HL-60 (cell line): ENCODE data around the gene NTRK2.

Source experiments
- DNase-seq, 2 experiments: peaks; one replicate each; pipeline ENCODE4 v3.0.0-alpha.2; 2010 to 2020; ENCODE audit warnings: low read depth in 1 of 2, low spot score in 1 of 2
- H3K27ac ChIP-seq: fragments of 250-450 bp; sonication (Bioruptor Pico); replicated peaks from 2 replicates; pipeline ENCODE4 v1.5.1; 2020; ENCODE audit warnings: mild to moderate bottlenecking, moderate library complexity
- H3K27me3 ChIP-seq: fragments of 250-450 bp; sonication (Bioruptor Pico); 2 replicates; pipeline ENCODE4 v1.5.1; 2021; ENCODE audit warnings: mild to moderate bottlenecking, moderate library complexity; ENCODE audit not compliant: insufficient read depth, poor library complexity, severe bottlenecking
- H3K4me3 ChIP-seq: replicated peaks from 2 replicates; pipeline ENCODE4 v1.5.1; 2011; ENCODE audit warnings: mild to moderate bottlenecking, control low read depth, low read length; ENCODE audit not compliant: insufficient read depth
- CTCF ChIP-seq: IDR thresholded peaks from one replicate; pipeline ENCODE4 v1.5.1; 2011; ENCODE audit warnings: low read length, control low read depth, inconsistent platforms; ENCODE audit not compliant: insufficient read depth
- GABPA ChIP-seq: IDR thresholded peaks from 2 replicates; pipeline ENCODE4 v1.6.1; 2012; ENCODE audit warnings: low read depth
- POLR2AphosphoS5 ChIP-seq: IDR thresholded peaks from 2 replicates; pipeline ENCODE4 v1.6.1; 2012; ENCODE audit warnings: low read depth
- REST ChIP-seq: IDR thresholded peaks from 2 replicates; pipeline ENCODE4 v1.6.1; 2012; ENCODE audit warnings: low read depth; ENCODE audit not compliant: insufficient replicate concordance
- SPI1 ChIP-seq: IDR thresholded peaks from 2 replicates; pipeline ENCODE4 v1.6.1; 2012; ENCODE audit warnings: low read depth, mild to moderate bottlenecking, borderline replicate concordance

The NTRK2 gene

DNA sequence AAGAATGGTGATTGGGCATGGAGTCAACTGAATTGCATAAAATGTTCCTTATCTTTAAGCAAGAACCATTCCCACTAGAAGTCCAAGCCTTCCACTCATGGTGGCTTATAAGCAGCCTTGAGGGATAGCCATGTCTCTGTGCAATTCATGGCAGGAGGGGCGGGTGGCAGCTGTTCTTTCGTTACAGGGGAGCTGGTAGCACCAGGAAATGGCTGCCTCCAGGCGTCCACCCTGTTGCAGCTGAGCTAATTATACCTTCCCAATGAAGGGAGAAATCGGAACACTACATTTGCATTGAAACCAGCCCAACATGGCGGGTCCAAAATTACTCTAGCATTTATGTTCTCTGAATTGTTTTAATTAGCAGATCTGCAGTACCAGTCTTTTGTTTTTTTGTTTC is 289.8 kb downstream of the NTRK2 start:
- Histone ChIP-seq H3K27ac (no peak overlapping the region), H3K4me3 (no peak overlapping the region), H3K27me3 (peaks cover 2% of the 10 kb centered on the region)
- TF ChIP-seq POLR2AphosphoS5: no peak
- TF ChIP-seq SPI1: no peak
- no peak for TF ChIP-seq REST
- no peak for TF ChIP-seq CTCF
- TF ChIP-seq GABPA: no peak
- no peak for DNase-seq

GRCh38 chr9:84966876-84967830 is 297.6 kb downstream of the NTRK2 start:
- no peak for DNase-seq

More at GRCh38 chr9:84966876-84967830, 297.6 kb downstream of the NTRK2 start:
- Histone ChIP-seq H3K27ac (no peak overlapping the region), H3K4me3 (no peak overlapping the region), H3K27me3 (no peaks in the 10 kb centered on the region)
- no peak for TF ChIP-seq SPI1
- no peak for TF ChIP-seq CTCF
- TF ChIP-seq GABPA: no peak
- TF ChIP-seq POLR2AphosphoS5: no peak
- TF ChIP-seq REST: no peak
